Stimulated activated memory B cell treated with anti-CD40 and anti-IgM and Interleukin-4, amounts not matched to agents 10 μg/mL and 1 μg/mL and 100 μg/mL, for 72 hours (primary cell): ENCODE measurements around the gene AXIN1.
"Not testable (repeated sequence)": the region's sequence is repeated elsewhere in the genome, so short reads cannot be mapped to it uniquely, and the experiment has no call there.

Source experiments
- ATAC-seq: fragments of 150-1000 bp; cut with Tn5 transposase; 2 replicates; pipeline ENCODE4 v1.10.0; 2021
- H3K27ac Mint-ChIP-seq: one replicate; pipeline ENCODE4 v1.8.0; 2022; ENCODE audit warnings: mild to moderate bottlenecking, mixed read lengths
- H3K27me3 Mint-ChIP-seq: one replicate; pipeline ENCODE4 v1.8.0; 2022; ENCODE audit warnings: mixed read lengths
- H3K36me3 Mint-ChIP-seq: one replicate; pipeline ENCODE4 v1.8.0; 2022; ENCODE audit warnings: mixed read lengths
- H3K4me1 Mint-ChIP-seq: one replicate; pipeline ENCODE4 v1.8.0; 2022; ENCODE audit warnings: mixed read lengths
- H3K4me3 Mint-ChIP-seq: one replicate; pipeline ENCODE4 v1.8.0; 2022; ENCODE audit warnings: mild to moderate bottlenecking, moderate library complexity, mixed read lengths
- H3K9me3 Mint-ChIP-seq: one replicate; pipeline ENCODE4 v1.8.0; 2022; ENCODE audit warnings: mixed read lengths

The AXIN1 gene

GRCh38 chr16:269061-269796, 83.3 kb downstream of the AXIN1 start:
- no peak for ATAC-seq
- Mint-ChIP-seq H3K4me1 (no peaks in the 10 kb centered on the region), H3K27me3 (peaks cover 12% of the 10 kb centered on the region), H3K36me3 (peaks cover 15% of the 10 kb centered on the region), H3K27ac (no peak overlapping the region), H3K4me3 (no peak overlapping the region), H3K9me3 (no peaks in the 10 kb centered on the region)

GRCh38 chr16:268141-269053, 84.1 kb downstream of the AXIN1 start:
- Mint-ChIP-seq H3K4me1 (no peaks in the 10 kb centered on the region), H3K4me3 (no peak overlapping the region), H3K9me3 (no peaks in the 10 kb centered on the region), H3K27ac (no peak overlapping the region), H3K27me3 (peaks cover 12% of the 10 kb centered on the region), H3K36me3 (peaks cover 23% of the 10 kb centered on the region)
- no peak for ATAC-seq

GRCh38 chr16:267562-267961, 85.0 kb downstream of the AXIN1 start:
- not testable (repeated sequence) for H3K27ac Mint-ChIP-seq, H3K4me1 Mint-ChIP-seq, H3K9me3 Mint-ChIP-seq, H3K4me3 Mint-ChIP-seq, ATAC-seq
- H3K36me3 Mint-ChIP-seq: peaks cover 31% of the 10 kb centered on the region
- H3K27me3 Mint-ChIP-seq: peaks cover 12% of the 10 kb centered on the region

- no peaks in the 10 kb centered on the region for H3K4me1 Mint-ChIP-seq
- ATAC-seq: no peak
- H3K36me3 Mint-ChIP-seq: peaks cover 42% of the 10 kb centered on the region
- H3K27ac Mint-ChIP-seq: no peak overlapping the region
- H3K4me3 Mint-ChIP-seq: no peak overlapping the region
- no peaks in the 10 kb centered on the region for H3K9me3 Mint-ChIP-seq
- H3K27me3 Mint-ChIP-seq: peaks cover 2% of the 10 kb centered on the region
Measured at GRCh38 chr16:266258-267164, 86.0 kb downstream of the AXIN1 start.

GRCh38 chr16:265711-266110, 86.8 kb downstream of the AXIN1 start:
- no peak overlapping the region for H3K27ac Mint-ChIP-seq
- H3K27me3 Mint-ChIP-seq: no peaks in the 10 kb centered on the region
- no peak overlapping the region for H3K4me3 Mint-ChIP-seq
- peaks cover 50% of the 10 kb centered on the region for H3K36me3 Mint-ChIP-seq
- H3K9me3 Mint-ChIP-seq: no peaks in the 10 kb centered on the region
- ATAC-seq: no peak
- no peaks in the 10 kb centered on the region for H3K4me1 Mint-ChIP-seq

GRCh38 chr16:265002-265529, 87.5 kb downstream of the AXIN1 start:
- H3K4me3 Mint-ChIP-seq: no peak overlapping the region
- H3K36me3 Mint-ChIP-seq: peaks cover 56% of the 10 kb centered on the region
- H3K4me1 Mint-ChIP-seq: no peaks in the 10 kb centered on the region
- H3K27me3 Mint-ChIP-seq: no peaks in the 10 kb centered on the region
- H3K27ac Mint-ChIP-seq: no peak overlapping the region
- ATAC-seq: no peak
- no peaks in the 10 kb centered on the region for H3K9me3 Mint-ChIP-seq

GRCh38 chr16:264440-264951, 88.0 kb downstream of the AXIN1 start:
- Mint-ChIP-seq H3K27ac (no peak overlapping the region), H3K4me3 (no peak overlapping the region), H3K4me1 (no peaks in the 10 kb centered on the region), H3K9me3 (no peaks in the 10 kb centered on the region), H3K36me3 (peaks cover 58% of the 10 kb centered on the region), H3K27me3 (no peaks in the 10 kb centered on the region)
- no peak for ATAC-seq

GRCh38 chr16:263944-264343, 88.6 kb downstream of the AXIN1 start:
- ATAC-seq: no peak
- H3K27ac Mint-ChIP-seq: no peak overlapping the region
- no peaks in the 10 kb centered on the region for H3K4me1 Mint-ChIP-seq
- no peaks in the 10 kb centered on the region for H3K27me3 Mint-ChIP-seq
- H3K9me3 Mint-ChIP-seq: no peaks in the 10 kb centered on the region
- no peak overlapping the region for H3K4me3 Mint-ChIP-seq
- H3K36me3 Mint-ChIP-seq: peaks cover 58% of the 10 kb centered on the region

- Mint-ChIP-seq H3K27me3 (no peaks in the 10 kb centered on the region), H3K9me3 (no peaks in the 10 kb centered on the region), H3K4me3 (no peak overlapping the region), H3K4me1 (no peaks in the 10 kb centered on the region), H3K27ac (no peak overlapping the region), H3K36me3 (peaks cover 58% of the 10 kb centered on the region)
- ATAC-seq: no peak
Measured at GRCh38 chr16:263182-263774, 89.2 kb downstream of the AXIN1 start.

- no peaks in the 10 kb centered on the region for H3K4me1 Mint-ChIP-seq
- H3K36me3 Mint-ChIP-seq: peaks cover 69% of the 10 kb centered on the region
Measured at GRCh38 chr16:262121-262745, 90.3 kb downstream of the AXIN1 start.

GRCh38 chr16:261031-261691, 91.4 kb downstream of the AXIN1 start:
- no peak for ATAC-seq
- H3K4me3 Mint-ChIP-seq: no peak overlapping the region
- H3K4me1 Mint-ChIP-seq: no peaks in the 10 kb centered on the region
- H3K9me3 Mint-ChIP-seq: no peaks in the 10 kb centered on the region
- H3K36me3 Mint-ChIP-seq: peaks cover 78% of the 10 kb centered on the region
- H3K27ac Mint-ChIP-seq: no peak overlapping the region
- H3K27me3 Mint-ChIP-seq: no peaks in the 10 kb centered on the region

More at GRCh38 chr16:262121-262745, 90.3 kb downstream of the AXIN1 start:
- Mint-ChIP-seq H3K4me3 (no peak overlapping the region), H3K9me3 (no peaks in the 10 kb centered on the region), H3K27me3 (no peaks in the 10 kb centered on the region), H3K27ac (no peak overlapping the region)
- ATAC-seq: no peak

- H3K27me3 Mint-ChIP-seq: no peaks in the 10 kb centered on the region
Measured at GRCh38 chr16:260326-260725, 92.2 kb downstream of the AXIN1 start.

GRCh38 chr16:259814-260253, 92.7 kb downstream of the AXIN1 start:
- no peaks in the 10 kb centered on the region for H3K4me1 Mint-ChIP-seq
- peaks cover 79% of the 10 kb centered on the region for H3K36me3 Mint-ChIP-seq
- H3K4me3 Mint-ChIP-seq: no peak overlapping the region
- H3K27me3 Mint-ChIP-seq: no peaks in the 10 kb centered on the region
- no peak overlapping the region for H3K27ac Mint-ChIP-seq
- no peak for ATAC-seq
- H3K9me3 Mint-ChIP-seq: no peaks in the 10 kb centered on the region

More at GRCh38 chr16:260326-260725, 92.2 kb downstream of the AXIN1 start:
- Mint-ChIP-seq H3K4me1 (no peaks in the 10 kb centered on the region), H3K4me3 (no peak overlapping the region), H3K36me3 (peaks cover 79% of the 10 kb centered on the region), H3K27ac (no peak overlapping the region), H3K9me3 (no peaks in the 10 kb centered on the region)
- ATAC-seq: no peak
